ENCODE measurements around the gene ARMH4.

DNA sequence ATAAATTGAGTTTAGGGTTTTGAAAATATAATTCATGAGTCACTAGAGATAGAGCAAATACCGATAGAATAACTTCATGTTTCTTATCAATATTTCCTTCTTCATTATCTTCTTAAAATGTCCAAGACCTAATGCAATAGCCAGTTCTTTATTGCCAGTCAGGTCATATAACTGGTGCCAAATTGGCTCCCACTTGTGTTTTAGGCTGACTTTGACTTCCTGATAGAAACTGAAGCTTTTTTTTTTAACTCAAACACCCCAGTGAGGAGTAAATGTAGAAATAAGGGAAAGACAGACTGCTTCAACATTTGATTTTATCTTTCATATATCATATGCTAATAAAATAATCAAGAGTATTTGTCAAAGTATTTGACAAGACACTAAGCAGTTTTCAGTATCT lies 80.7 kb downstream of the ARMH4 start:
- TF ChIP-seq, protein P1, sequence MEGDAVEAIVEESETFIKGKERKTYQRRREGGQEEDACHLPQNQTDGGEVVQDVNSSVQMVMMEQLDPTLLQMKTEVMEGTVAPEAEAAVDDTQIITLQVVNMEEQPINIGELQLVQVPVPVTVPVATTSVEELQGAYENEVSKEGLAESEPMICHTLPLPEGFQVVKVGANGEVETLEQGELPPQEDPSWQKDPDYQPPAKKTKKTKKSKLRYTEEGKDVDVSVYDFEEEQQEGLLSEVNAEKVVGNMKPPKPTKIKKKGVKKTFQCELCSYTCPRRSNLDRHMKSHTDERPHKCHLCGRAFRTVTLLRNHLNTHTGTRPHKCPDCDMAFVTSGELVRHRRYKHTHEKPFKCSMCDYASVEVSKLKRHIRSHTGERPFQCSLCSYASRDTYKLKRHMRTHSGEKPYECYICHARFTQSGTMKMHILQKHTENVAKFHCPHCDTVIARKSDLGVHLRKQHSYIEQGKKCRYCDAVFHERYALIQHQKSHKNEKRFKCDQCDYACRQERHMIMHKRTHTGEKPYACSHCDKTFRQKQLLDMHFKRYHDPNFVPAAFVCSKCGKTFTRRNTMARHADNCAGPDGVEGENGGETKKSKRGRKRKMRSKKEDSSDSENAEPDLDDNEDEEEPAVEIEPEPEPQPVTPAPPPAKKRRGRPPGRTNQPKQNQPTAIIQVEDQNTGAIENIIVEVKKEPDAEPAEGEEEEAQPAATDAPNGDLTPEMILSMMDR (IDR thresholded peaks at IDR 0.05 in 8 of 11, conservative IDR thresholded peaks at IDR 0.05 in 3 of 11), result no peak
- no peak for TF ChIP-seq POLR2AphosphoS5 (IDR thresholded peaks at IDR 0.05)

Data from spleen (tissue), 7 donors.